Measurements from ENCODE around the gene KCND3.

KCND3 gene

GRCh38 chr1:111754984-111755330 lies 234.5 kb downstream of the KCND3 start:
- TF ChIP-seq TAF1 (IDR thresholded peaks at IDR 0.05; ENCODE audit: borderline replicate concordance, insufficient read depth, low read length): no peak
- TF ChIP-seq FOXP2 (optimal IDR thresholded peaks at IDR 0.05; ENCODE audit: borderline replicate concordance, extremely low read depth, extremely low read length, insufficient read depth): peak; percentile 93
- TF ChIP-seq POLR2AphosphoS5 (IDR thresholded peaks at IDR 0.05; ENCODE audit: low read depth, low read length): no peak

DNA sequence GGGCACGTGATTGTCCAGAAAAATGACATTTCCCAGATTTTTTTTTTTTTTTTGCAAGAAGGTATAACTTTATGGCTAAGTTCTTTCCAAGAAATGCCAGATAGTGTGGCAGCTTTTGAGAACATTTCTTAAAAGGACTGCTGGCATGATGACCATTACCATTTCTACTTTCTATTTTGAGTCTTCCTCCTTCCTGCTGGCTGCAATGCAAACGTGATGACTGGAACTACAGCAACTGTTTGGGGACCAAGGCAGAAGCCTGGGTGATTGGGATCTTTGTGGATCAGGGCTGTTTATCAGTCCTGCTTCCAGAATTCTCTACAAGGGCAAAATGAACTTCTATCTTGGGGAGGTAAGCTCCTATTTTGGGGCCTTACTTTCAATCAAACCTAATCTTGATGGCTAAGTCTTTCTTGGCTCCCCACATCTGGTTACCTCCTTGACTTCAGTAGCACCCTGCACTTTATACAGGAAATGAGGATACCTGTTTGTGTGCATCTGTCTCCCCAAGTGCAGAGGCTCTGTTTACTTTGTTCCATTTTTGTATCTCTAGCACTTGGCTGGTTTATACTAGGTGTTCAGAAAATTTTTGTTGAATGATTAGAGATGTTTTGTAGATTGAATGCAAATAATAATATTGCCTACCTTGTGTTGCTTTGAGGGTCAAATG lies 237.4 kb downstream of the KCND3 start:
- TF ChIP-seq REST (IDR thresholded peaks at IDR 0.05; ENCODE audit: insufficient read depth in 1 of 2, low read depth in 2 of 2, low read length in 2 of 2) (no peak), TAF1 (IDR thresholded peaks at IDR 0.05; ENCODE audit: borderline replicate concordance, insufficient read depth, low read length) (no peak), POLR2AphosphoS5 (IDR thresholded peaks at IDR 0.05; ENCODE audit: low read depth, low read length) (no peak), FOXP2 (optimal IDR thresholded peaks at IDR 0.05; ENCODE audit: borderline replicate concordance, extremely low read depth, extremely low read length, insufficient read depth) (no peak), SIN3A (IDR thresholded peaks at IDR 0.05; ENCODE audit: borderline replicate concordance, insufficient read depth, low read length) (no peak)

DNA sequence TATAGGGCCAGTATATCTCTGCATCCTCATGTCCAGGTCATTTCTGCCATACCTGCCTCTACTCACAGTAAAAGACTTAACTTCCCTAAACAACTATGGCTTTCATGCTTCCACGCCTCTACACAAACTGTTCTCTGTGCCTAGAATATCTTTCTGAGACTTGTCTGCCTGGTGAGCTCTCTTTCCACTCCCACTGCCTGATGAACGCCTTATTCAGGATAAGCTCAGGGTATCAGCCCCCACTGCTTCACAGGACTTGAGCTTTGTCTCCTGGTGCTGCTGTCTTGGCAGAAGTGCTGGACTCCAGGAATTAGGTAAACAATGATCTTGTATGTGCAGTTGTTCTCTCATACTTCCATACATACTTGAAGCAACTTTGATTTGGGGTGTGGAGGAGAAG lies 238.6 kb downstream of the KCND3 start:
- TF ChIP-seq TAF1 (IDR thresholded peaks at IDR 0.05; ENCODE audit: borderline replicate concordance, insufficient read depth, low read length) (no peak), POLR2AphosphoS5 (IDR thresholded peaks at IDR 0.05; ENCODE audit: low read depth, low read length) (no peak), FOXP2 (optimal IDR thresholded peaks at IDR 0.05; ENCODE audit: borderline replicate concordance, extremely low read depth, extremely low read length, insufficient read depth) (no peak), SIN3A (IDR thresholded peaks at IDR 0.05; ENCODE audit: borderline replicate concordance, insufficient read depth, low read length) (no peak), REST (IDR thresholded peaks at IDR 0.05; ENCODE audit: insufficient read depth in 1 of 2, low read depth in 2 of 2, low read length in 2 of 2) (no peak)

DNA sequence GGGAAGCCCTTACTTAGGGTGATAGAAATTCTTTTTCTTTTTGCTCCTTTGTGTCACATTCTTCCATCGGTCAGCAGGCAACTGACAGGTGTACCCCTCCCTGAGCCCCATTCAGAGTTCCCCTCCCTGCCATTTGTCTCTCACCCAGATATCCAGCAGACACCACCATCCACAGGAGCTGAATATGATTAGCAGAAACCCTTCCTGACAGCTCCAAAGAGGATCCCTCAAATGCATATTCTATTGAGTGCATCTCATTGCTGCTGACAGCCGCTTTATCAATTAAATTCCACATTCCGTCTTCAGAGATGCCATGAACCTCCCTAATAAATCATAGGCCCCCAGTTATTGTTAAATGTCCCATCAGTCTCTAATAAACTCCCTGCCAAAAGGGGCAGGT lies 239.8 kb downstream of the KCND3 start:
- TF ChIP-seq SIN3A (IDR thresholded peaks at IDR 0.05; ENCODE audit: borderline replicate concordance, insufficient read depth, low read length) (no peak), POLR2AphosphoS5 (IDR thresholded peaks at IDR 0.05; ENCODE audit: low read depth, low read length) (no peak), TAF1 (IDR thresholded peaks at IDR 0.05; ENCODE audit: borderline replicate concordance, insufficient read depth, low read length) (no peak), FOXP2 (optimal IDR thresholded peaks at IDR 0.05; ENCODE audit: borderline replicate concordance, extremely low read depth, extremely low read length, insufficient read depth) (no peak), REST (IDR thresholded peaks at IDR 0.05; ENCODE audit: insufficient read depth in 1 of 2, low read depth in 2 of 2, low read length in 2 of 2) (no peak)

GRCh38 chr1:111747947-111748346 lies 241.5 kb downstream of the KCND3 start:
- TF ChIP-seq REST (IDR thresholded peaks at IDR 0.05; ENCODE audit: insufficient read depth in 1 of 2, low read depth in 2 of 2, low read length in 2 of 2) (no peak), SIN3A (IDR thresholded peaks at IDR 0.05; ENCODE audit: borderline replicate concordance, insufficient read depth, low read length) (no peak), TAF1 (IDR thresholded peaks at IDR 0.05; ENCODE audit: borderline replicate concordance, insufficient read depth, low read length) (no peak), FOXP2 (optimal IDR thresholded peaks at IDR 0.05; ENCODE audit: borderline replicate concordance, extremely low read depth, extremely low read length, insufficient read depth) (no peak), POLR2AphosphoS5 (IDR thresholded peaks at IDR 0.05; ENCODE audit: low read depth, low read length) (no peak)

All from PFSK-1 (cell line).